ENCODE data around the gene EEF1A1.

DNA sequence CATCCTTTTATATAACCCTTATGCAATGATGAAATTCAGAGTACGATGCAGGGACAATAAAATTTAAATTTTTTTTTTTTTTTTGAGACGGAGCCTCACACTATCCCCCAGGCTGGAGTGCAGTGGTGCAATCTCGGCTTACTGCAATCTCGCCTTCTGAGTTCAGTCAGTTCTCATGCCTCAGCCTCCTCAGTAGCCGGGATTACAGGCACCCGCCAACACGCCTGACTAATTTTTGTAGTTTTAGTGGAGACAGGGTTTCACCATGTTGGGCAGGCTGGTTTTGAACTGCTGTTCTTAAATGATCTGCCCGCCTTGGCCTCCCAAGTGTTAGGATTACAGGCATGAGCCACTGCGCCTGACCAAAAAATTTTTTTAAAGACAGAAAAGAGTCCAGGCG lies 44.1 kb downstream of the EEF1A1 start:
- no peak for TF ChIP-seq POLR2AphosphoS5 (IDR thresholded peaks at IDR 0.05; ENCODE audit: low read depth, low read length)
- TF ChIP-seq EZH2 (IDR thresholded peaks at IDR 0.05): no peak
- TF ChIP-seq POLR2A (IDR thresholded peaks at IDR 0.05; ENCODE audit: borderline replicate concordance, extremely low read depth, insufficient read depth, insufficient read length): no peak
- TF ChIP-seq EZH2phosphoT487 (IDR thresholded peaks at IDR 0.05; ENCODE audit: borderline replicate concordance): no peak
- TF ChIP-seq, protein P1, sequence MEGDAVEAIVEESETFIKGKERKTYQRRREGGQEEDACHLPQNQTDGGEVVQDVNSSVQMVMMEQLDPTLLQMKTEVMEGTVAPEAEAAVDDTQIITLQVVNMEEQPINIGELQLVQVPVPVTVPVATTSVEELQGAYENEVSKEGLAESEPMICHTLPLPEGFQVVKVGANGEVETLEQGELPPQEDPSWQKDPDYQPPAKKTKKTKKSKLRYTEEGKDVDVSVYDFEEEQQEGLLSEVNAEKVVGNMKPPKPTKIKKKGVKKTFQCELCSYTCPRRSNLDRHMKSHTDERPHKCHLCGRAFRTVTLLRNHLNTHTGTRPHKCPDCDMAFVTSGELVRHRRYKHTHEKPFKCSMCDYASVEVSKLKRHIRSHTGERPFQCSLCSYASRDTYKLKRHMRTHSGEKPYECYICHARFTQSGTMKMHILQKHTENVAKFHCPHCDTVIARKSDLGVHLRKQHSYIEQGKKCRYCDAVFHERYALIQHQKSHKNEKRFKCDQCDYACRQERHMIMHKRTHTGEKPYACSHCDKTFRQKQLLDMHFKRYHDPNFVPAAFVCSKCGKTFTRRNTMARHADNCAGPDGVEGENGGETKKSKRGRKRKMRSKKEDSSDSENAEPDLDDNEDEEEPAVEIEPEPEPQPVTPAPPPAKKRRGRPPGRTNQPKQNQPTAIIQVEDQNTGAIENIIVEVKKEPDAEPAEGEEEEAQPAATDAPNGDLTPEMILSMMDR (IDR thresholded peaks at IDR 0.05 in 2 of 3, conservative IDR thresholded peaks at IDR 0.05 in 1 of 3; ENCODE audit: borderline replicate concordance in 1 of 3, insufficient read depth in 1 of 3, low read depth in 2 of 3, low read length in 2 of 3): no peak
- no peak for TF ChIP-seq SRF (IDR thresholded peaks at IDR 0.05; ENCODE audit: low read depth)
- no peak for TF ChIP-seq EGR1 (IDR thresholded peaks at IDR 0.05; ENCODE audit: low read depth)
- TF ChIP-seq, protein P2, sequence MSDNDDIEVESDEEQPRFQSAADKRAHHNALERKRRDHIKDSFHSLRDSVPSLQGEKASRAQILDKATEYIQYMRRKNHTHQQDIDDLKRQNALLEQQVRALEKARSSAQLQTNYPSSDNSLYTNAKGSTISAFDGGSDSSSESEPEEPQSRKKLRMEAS (IDR thresholded peaks at IDR 0.05): no peak
